ENCODE measurements around the gene PIK3R2.
"Not testable (repeated sequence)": the region's sequence is repeated elsewhere in the genome, so short reads cannot be mapped to it uniquely, and the experiment has no call there.

The PIK3R2 gene

DNA sequence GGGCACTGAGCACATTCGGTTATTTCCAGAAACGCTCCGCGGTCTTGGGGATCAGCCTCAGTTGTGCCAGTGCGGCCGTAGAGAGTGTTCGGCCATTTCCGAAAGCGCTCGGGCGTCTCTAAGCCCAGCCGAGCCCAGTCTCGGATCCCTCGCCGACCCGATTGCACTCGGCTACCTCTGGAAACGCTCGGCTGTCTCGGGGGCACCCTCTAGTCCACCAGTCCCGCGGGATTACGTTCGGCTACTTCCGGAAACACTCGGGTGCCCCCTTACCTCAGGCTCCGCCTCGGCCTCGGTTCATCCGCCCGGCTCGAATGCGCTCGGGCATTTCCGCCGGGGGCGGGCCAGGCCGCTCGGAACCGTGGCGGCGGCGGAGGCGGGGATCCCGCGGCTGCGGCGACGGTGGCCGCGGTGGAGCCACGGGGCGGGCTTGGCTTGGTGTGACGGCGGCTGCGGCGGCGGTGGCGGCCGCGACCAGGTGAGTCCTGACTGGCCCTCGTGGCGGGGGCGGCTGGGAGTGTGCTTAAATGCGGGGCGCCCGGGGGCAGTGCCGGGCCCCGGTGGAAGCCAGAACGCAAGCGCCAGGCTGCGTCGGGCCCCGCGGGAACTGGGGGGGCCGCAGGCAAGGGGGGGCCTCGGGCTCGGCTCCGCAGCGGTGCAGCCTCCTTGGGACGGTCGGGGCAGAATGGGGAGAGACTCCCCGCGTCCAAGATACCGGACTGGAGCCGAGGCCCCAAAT lies at the start of gene PIK3R2:
TSS of gene PIK3R2 (plus strand) at position 347 of the 739 bp plus-strand sequence. CDS start 2,717 bp downstream, outside the sequence.
- peak within 1 kb of the TSS; percentile 95 for H3K27ac ChIP-seq
- TF ChIP-seq, protein P1, sequence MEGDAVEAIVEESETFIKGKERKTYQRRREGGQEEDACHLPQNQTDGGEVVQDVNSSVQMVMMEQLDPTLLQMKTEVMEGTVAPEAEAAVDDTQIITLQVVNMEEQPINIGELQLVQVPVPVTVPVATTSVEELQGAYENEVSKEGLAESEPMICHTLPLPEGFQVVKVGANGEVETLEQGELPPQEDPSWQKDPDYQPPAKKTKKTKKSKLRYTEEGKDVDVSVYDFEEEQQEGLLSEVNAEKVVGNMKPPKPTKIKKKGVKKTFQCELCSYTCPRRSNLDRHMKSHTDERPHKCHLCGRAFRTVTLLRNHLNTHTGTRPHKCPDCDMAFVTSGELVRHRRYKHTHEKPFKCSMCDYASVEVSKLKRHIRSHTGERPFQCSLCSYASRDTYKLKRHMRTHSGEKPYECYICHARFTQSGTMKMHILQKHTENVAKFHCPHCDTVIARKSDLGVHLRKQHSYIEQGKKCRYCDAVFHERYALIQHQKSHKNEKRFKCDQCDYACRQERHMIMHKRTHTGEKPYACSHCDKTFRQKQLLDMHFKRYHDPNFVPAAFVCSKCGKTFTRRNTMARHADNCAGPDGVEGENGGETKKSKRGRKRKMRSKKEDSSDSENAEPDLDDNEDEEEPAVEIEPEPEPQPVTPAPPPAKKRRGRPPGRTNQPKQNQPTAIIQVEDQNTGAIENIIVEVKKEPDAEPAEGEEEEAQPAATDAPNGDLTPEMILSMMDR (conservative IDR thresholded peaks at IDR 0.05) = peak; percentile 28; the same call in 1 of the 2 replicates

DNA sequence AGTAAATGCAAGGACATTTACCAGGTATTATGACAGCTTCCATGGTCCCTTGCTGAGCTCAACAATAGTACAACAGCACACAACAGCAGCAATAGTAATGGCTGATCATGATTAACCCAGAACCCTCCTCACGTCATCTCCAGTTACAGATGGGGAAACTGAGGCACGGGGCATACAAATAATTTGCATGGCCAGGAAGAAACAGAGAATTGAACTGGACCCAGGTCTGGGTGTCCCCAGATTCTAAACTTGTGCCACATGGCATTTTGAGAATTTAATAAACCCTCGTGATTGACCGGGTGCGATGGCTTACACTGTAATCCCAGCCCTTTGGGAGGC lies 48.2 kb upstream of the PIK3R2 start:
- TF ChIP-seq, protein P1 (conservative IDR thresholded peaks at IDR 0.05) = no peak
- H3K27ac ChIP-seq = peak overlapping the region; percentile 49

DNA sequence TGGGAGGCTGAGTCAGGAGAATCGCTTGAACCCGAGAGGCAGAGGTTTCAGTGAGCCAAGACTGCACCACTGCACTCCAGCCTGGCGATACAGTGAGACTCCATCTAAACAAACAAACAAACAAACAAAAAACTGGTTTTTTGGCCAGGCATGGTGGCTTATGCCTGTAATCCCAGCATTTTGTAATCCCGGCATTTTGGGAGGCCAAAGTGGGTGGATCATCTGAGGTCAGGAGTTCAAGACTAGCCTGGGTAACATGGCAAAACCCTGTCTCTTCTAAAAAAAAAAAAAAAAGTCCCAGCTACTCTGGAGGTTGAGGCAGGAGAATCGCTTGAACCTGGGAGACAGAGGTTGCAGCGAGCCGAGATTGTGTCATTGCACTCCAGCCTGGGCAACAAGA lies 47.7 kb upstream of the PIK3R2 start:
- H3K27ac ChIP-seq = not testable (repeated sequence)

DNA sequence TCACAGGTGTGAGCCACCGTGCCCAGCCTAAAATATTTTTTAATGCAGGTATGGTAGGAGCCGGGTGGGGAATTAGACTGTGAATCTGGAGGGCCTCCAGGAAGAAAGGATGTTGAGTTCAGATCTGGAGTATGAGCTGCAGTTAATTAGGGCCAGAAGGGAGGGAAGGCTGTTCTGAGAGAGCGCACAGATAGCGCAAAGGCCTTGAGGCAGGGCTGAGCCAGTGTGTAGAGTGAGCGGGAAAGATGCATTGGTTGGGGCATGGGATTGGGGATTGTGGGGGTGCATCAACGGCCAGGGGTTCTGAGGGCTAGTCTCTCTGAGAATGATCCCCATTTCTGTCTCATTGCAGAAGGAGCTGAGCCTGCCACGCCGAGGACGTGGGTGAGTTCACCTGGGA lies 45.7 kb upstream of the PIK3R2 start:
- no peak overlapping the region for H3K27ac ChIP-seq
- TF ChIP-seq, protein P1 (conservative IDR thresholded peaks at IDR 0.05) = no peak

DNA sequence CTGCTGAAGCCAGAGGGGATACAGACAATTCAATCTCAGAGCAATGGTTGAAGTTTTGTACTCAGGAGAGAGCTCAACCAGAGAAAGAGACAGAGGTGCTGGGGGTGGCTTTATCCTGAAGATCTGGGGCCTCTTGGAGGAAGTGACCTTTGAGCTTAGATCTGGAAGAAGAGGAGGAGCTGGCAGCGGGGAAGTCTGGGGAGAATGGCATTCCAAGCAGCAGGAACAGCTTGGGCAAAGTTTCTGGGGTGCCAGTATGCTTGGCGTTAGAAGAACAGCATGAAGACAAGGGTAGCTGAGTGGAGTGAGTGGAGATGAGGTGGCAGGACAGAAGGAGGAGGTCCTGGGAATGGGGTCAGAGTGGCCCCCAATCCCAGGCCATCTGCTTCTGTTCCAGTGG lies 44.1 kb upstream of the PIK3R2 start:
- TF ChIP-seq, protein P1 (conservative IDR thresholded peaks at IDR 0.05) = no peak
- H3K27ac ChIP-seq = no peak overlapping the region

DNA sequence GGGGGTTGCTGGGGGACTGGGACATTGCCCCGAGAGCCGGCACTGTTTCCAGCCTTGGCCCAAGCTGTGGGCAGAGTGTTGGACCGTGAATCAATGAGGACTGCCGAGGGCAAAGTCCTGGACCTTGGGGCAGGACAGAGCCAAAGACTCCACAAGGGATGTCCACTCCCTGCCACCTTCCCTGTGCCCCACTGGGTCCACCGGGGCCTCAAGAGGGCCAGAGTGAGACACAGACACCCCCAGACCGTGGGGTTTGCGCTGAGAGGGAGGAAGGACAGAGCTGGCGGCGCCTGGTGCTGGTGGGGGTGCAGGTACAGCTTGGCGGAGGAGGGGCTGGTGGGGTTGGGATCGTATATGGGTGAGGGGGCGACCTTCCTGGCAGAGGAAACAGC lies 43.6 kb upstream of the PIK3R2 start:
- H3K27ac ChIP-seq = peak overlapping the region; percentile 67; the same call in 1 of the 2 replicates

DNA sequence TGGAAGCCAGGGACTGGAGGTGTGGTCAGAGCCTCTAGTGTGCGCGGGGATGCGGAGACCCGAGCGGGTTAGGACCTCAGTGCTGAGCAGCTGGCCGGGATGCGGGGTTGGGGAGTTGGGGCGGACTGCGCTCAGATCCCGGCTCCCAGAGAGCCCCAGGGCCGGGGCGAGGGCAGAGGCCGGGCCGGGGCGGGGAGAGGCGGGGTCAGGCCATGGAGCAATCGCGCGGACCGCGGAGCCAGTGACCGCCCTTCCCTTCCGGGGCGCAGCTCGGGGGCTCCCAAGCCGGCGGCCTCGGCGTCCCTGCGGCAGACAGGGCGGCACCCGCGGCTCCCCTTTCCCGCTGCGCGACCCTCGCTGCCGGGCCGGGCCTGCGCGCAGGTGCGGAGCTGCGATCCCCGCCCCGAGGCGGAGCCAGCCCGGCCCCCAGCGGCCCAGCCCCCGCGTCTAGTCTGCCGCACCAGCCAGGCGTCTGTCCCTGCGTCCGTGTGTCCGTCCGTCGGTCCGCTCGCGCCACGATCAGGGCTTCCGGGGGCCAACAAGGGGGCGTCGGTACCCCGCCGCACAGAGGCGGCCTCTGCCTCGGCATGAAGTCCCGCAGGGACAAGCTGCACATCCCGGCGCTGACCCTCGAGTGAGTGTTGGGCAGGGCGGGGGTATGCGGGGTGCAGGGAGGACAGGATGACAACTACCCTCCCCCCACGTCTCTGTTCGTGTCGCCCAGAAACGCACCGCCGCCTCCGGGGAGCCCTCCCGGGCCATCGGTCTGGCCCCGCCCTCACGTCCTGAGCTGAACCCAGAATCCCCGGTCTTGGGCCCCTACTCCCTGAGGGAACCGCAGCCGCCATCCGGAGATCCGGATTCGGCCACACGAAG lies 43.0 kb upstream of the PIK3R2 start:
- TF ChIP-seq, protein P1 (conservative IDR thresholded peaks at IDR 0.05) = no peak
- H3K27ac ChIP-seq = peak overlapping the region; percentile 67; the same call in 1 of the 2 replicates

More for the DNA sequence above, 43.6 kb upstream of the PIK3R2 start:
- TF ChIP-seq, protein P1 (conservative IDR thresholded peaks at IDR 0.05) = no peak

All from VCaP (cell line).